ENCODE measurements around the gene CCDC85C. TPM values are rescaled to one million over a fixed set of nuclear protein-coding genes. Genes with fewer than 3 reads are reported as not detected.

CCDC85C gene
- total RNA-seq, 1 donor from 2014 or later, result 49.1 TPM

GRCh38 chr14:99589651-99590530 is 14.1 kb downstream of the CCDC85C start:
- H3K4me3 Mint-ChIP-seq, result no peak overlapping the region
- H3K9me3 Mint-ChIP-seq, result no peaks in the 10 kb centered on the region
- DNase-seq (ENCODE audit: extremely low spot score, unreplicated experiment), result no peak
- H3K36me3 Mint-ChIP-seq, result no peaks in the 10 kb centered on the region
- TF ChIP-seq, protein P1, sequence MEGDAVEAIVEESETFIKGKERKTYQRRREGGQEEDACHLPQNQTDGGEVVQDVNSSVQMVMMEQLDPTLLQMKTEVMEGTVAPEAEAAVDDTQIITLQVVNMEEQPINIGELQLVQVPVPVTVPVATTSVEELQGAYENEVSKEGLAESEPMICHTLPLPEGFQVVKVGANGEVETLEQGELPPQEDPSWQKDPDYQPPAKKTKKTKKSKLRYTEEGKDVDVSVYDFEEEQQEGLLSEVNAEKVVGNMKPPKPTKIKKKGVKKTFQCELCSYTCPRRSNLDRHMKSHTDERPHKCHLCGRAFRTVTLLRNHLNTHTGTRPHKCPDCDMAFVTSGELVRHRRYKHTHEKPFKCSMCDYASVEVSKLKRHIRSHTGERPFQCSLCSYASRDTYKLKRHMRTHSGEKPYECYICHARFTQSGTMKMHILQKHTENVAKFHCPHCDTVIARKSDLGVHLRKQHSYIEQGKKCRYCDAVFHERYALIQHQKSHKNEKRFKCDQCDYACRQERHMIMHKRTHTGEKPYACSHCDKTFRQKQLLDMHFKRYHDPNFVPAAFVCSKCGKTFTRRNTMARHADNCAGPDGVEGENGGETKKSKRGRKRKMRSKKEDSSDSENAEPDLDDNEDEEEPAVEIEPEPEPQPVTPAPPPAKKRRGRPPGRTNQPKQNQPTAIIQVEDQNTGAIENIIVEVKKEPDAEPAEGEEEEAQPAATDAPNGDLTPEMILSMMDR (conservative IDR thresholded peaks at IDR 0.05), result no peak
- H3K4me1 Mint-ChIP-seq (ENCODE audit: unreplicated experiment), result peaks cover 53% of the 10 kb centered on the region
- no peak overlapping the region for H3K27ac Mint-ChIP-seq
- no peaks in the 10 kb centered on the region for H3K27me3 Mint-ChIP-seq

DNA sequence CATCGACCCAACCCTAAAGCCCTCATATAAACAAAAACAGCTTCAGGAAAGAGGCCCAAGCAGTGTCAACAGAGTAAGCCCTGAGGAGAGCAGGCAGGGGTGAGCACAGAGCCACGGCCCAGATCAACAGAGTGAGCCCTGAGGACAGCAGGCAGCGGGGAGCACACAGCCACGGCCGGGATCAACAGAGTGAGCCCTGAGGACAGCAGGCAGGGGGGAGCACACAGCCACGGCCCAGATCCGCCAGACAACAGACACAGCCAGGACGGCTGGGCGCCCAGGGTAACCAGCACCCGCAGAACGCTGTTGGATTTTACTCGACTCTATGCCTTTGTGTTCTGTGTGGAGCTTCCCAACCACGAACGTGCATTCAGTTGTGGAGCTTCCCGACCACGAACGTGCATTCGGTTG is 15.0 kb downstream of the CCDC85C start:
- peaks cover 54% of the 10 kb centered on the region for H3K4me1 Mint-ChIP-seq (ENCODE audit: unreplicated experiment)
- DNase-seq (ENCODE audit: extremely low spot score, unreplicated experiment), result no peak
- TF ChIP-seq, protein P1 (conservative IDR thresholded peaks at IDR 0.05), result no peak
- no peaks in the 10 kb centered on the region for H3K36me3 Mint-ChIP-seq
- no peaks in the 10 kb centered on the region for H3K9me3 Mint-ChIP-seq
- no peak overlapping the region for H3K4me3 Mint-ChIP-seq
- H3K27ac Mint-ChIP-seq, result no peak overlapping the region
- no peaks in the 10 kb centered on the region for H3K27me3 Mint-ChIP-seq

DNA sequence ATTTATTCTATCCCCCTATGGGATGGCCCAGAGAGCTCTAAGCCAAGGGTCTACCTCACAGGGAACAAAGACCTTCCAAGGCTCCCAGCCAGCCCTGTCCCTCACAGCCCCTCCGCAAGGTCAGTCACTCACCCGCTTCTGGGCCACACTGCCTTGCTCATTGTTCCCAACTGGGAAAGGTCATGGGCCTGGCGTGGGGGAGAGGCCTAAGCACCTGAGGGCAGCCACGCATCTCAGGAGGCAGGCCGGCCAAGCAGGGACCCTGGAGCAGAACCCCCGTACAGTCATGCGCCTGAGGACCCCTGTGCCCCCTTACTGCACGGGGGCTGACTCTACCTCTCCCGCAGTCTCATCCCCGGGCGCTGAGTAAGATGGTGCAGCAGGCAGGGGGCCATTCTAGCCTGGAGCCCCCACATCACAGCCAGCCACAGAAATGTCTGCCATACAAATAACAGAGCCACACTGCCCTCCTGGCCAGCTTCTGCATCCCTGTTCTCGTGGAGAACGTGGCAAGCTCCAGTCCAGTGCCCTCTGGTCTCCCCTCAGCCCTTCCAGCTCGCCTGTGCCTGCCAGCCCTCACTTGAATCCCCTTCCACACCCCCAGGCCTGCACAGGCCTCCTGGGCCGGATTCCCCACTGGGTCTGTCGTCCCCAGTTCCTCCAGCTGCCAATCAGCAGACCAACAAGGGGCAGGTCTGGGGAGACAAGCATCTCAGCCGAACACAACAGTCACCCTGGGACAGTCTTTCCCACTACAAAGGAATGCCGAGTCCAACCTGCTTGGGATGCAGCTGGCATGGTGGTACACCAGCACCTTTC is 16.3 kb downstream of the CCDC85C start:
- DNase-seq (ENCODE audit: extremely low spot score, unreplicated experiment), result no peak
- Mint-ChIP-seq H3K27ac (no peak overlapping the region), H3K4me3 (no peak overlapping the region), H3K27me3 (no peaks in the 10 kb centered on the region), H3K4me1 (ENCODE audit: unreplicated experiment) (peaks cover 59% of the 10 kb centered on the region), H3K36me3 (no peaks in the 10 kb centered on the region), H3K9me3 (no peaks in the 10 kb centered on the region)
- TF ChIP-seq, protein P1 (conservative IDR thresholded peaks at IDR 0.05), result no peak

DNA sequence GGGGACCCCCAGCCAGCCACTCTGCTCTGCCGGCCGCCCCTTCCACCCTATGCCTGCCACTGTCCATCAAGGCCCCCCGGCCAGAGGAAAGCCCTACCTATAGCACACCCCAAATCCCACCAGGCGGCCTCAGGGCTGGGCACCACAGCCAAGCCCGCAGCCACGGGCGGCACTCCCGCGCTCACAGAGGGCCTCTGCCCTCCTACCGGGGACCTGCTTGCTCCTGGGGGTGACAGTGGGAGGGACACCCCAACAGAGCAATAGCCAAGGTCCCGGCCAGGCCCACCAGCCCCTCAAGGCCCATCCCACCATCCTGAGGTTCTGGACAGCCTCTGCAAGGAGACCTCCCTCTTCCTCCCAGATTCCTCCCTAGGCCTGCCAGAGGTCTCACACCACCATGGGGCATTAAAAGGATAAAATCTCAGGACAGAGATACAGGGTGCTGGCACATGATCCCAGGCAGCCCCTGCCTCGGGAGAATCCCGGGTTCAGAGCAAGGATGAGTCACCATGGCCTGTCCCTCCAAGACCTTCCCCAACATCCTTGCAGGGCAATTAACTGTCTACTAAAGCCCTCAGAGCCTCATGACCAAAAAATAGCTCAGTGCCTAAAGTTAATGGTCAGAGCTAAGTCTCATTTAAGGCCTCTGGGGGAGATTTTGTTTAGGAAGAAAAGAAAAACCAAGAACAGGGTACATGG is 17.1 kb downstream of the CCDC85C start:
- H3K9me3 Mint-ChIP-seq, result no peaks in the 10 kb centered on the region

More for the DNA sequence above, 17.1 kb downstream of the CCDC85C start:
- Mint-ChIP-seq H3K4me3 (no peak overlapping the region), H3K27ac (no peak overlapping the region), H3K27me3 (no peaks in the 10 kb centered on the region), H3K4me1 (ENCODE audit: unreplicated experiment) (peaks cover 54% of the 10 kb centered on the region), H3K36me3 (no peaks in the 10 kb centered on the region)
- TF ChIP-seq, protein P1 (conservative IDR thresholded peaks at IDR 0.05), result no peak
- no peak for DNase-seq (ENCODE audit: extremely low spot score, unreplicated experiment)

All from type B pancreatic cell (in vitro differentiated cells).